A673 (cell line): ENCODE measurements around the gene SLC25A39. TPM values are rescaled to one million over a fixed set of nuclear protein-coding genes. Genes with fewer than 3 reads are reported as not detected.

Source experiments
- BruUV-seq: library from RNA; stranded (reverse); fragments of 400-500 nt; replicated peaks from 2 replicates; lab custom pipeline; 2021; lab: Mats Ljungman, UMichigan
- CTCF ChIA-PET: fragments of 300-600 bp; sonication (Branson Sonifier 250); formaldehyde crosslinking; loops from one replicate; lab custom pipeline; 2022; ENCODE audit warnings: antibody characterized with exemption; lab: Charles Lee
- POLR2A ChIA-PET: fragments of 300-600 bp; sonication (Branson Sonifier 250); formaldehyde crosslinking; loops from one replicate; lab custom pipeline; 2022; ENCODE audit warnings: antibody characterized with exemption; ENCODE audit not compliant: low non-redundant PET; lab: Charles Lee
- DNase-seq: peaks from one replicate; pipeline ENCODE4 v3.0.0-alpha.2; 2015; ENCODE audit warnings: low spot score
- H3K27ac ChIP-seq: fragments of 200-600 bp; sonication (generic); 2 replicates; pipeline ENCODE4 v1.5.1; 2016; ENCODE audit warnings: mixed run types, low read depth, mild to moderate bottlenecking, mixed read lengths, antibody characterized with exemption, low read length; ENCODE audit not compliant: poor library complexity, severe bottlenecking
- H3K27me3 ChIP-seq: fragments of 200-600 bp; sonication (generic); replicated peaks from 2 replicates; pipeline ENCODE4 v1.6.1; 2017; ENCODE audit warnings: mixed run types, low read depth, mild to moderate bottlenecking, mixed read lengths, antibody characterized with exemption, low read length; ENCODE audit not compliant: insufficient read depth, poor library complexity
- H3K36me3 ChIP-seq: fragments of 200-600 bp; sonication (generic); 2 replicates; pipeline ENCODE4 v1.6.1; 2016; ENCODE audit warnings: mixed run types, mild to moderate bottlenecking, mixed read lengths, antibody characterized with exemption, low read length; ENCODE audit not compliant: insufficient read depth, poor library complexity, severe bottlenecking
- H3K4me1 ChIP-seq: fragments of 200-600 bp; sonication (generic); 2 replicates; pipeline ENCODE4 v1.6.1; 2017; ENCODE audit warnings: mixed run types, mild to moderate bottlenecking, mixed read lengths, antibody characterized with exemption, low read length; ENCODE audit not compliant: insufficient read depth, poor library complexity, severe bottlenecking
- H3K4me3 ChIP-seq: fragments of 200-600 bp; sonication (generic); 2 replicates; pipeline ENCODE4 v1.5.1; 2016; ENCODE audit warnings: low read depth, mixed run types, mild to moderate bottlenecking, mixed read lengths, low read length; ENCODE audit not compliant: poor library complexity, severe bottlenecking
- H3K9me3 ChIP-seq: fragments of 200-600 bp; sonication (generic); 2 replicates; pipeline ENCODE4 v1.6.1; 2016; ENCODE audit warnings: mixed run types, low read depth, mild to moderate bottlenecking, mixed read lengths, antibody characterized with exemption, low read length; ENCODE audit not compliant: poor library complexity, severe bottlenecking
- CTCF ChIP-seq: fragments of 300-800, 200-600 bp; sonication (generic); conservative IDR thresholded peaks from 2 replicates; pipeline ENCODE4 v1.5.1; 2017; ENCODE audit warnings: low read depth, mild to moderate bottlenecking, antibody characterized with exemption, low read length, moderate library complexity, mixed read lengths
- EZH2 ChIP-seq: fragments of 200-600 bp; sonication (generic); IDR thresholded peaks from 2 replicates; pipeline ENCODE4 v1.6.1; 2017; ENCODE audit warnings: borderline replicate concordance, low read depth, mild to moderate bottlenecking, mixed read lengths, antibody characterized with exemption, low read length; ENCODE audit not compliant: poor library complexity, severe bottlenecking
- intact Hi-C: fragments of 100-400 bp; cut with micrococcal nuclease; formaldehyde crosslinking; loops from one replicate; pipeline ENCODE4 v1.10.0; 2022; ENCODE audit not compliant: unreplicated experiment
- total RNA-seq: library from RNA; stranded (reverse); gene quantifications from 2 replicates; pipeline ENCODE4 v1.2.3, GENCODE V29; 2021

Gene SLC25A39
- total RNA-seq, 1 experiment from 2014 or later = 75.5 TPM

GRCh38 chr17:44361292-44362260, 37.0 kb upstream of the SLC25A39 start:
- ChIA-PET CTCF (no interaction called here), POLR2A (interaction anchor here (0.7 kb wide), 1 partner anchor 32 kb away, joined by 3 read pairs; no protein-coding TSS in a partner anchor)
- DNase-seq = no peak
- no peaks in the 10 kb centered on the region for H3K36me3 ChIP-seq
- intact Hi-C loops = no loop called here
- peaks cover 21% of the 10 kb centered on the region for H3K4me1 ChIP-seq
- BruUV-seq = no TSS peak
- TF ChIP-seq CTCF = no peak
- no peak for TF ChIP-seq EZH2
- no peaks in the 10 kb centered on the region for H3K27me3 ChIP-seq
- no peak overlapping the region for H3K27ac ChIP-seq
- H3K4me3 ChIP-seq = peak overlapping the region; percentile 68
- H3K9me3 ChIP-seq = no peaks in the 10 kb centered on the region

- CTCF ChIA-PET = no interaction called here
- TF ChIP-seq CTCF (no peak), EZH2 (no peak)
- intact Hi-C loops = no loop called here
- Histone ChIP-seq H3K27me3 (no peaks in the 10 kb centered on the region), H3K36me3 (no peaks in the 10 kb centered on the region), H3K27ac (no peak overlapping the region), H3K9me3 (no peaks in the 10 kb centered on the region), H3K4me1 (peaks cover 21% of the 10 kb centered on the region), H3K4me3 (no peak overlapping the region)
- POLR2A ChIA-PET = no interaction called here
- no peak for DNase-seq
- BruUV-seq = no TSS peak
Measured at GRCh38 chr17:44360826-44361225, 36.2 kb upstream of the SLC25A39 start.

- intact Hi-C loops = no loop called here
- no TSS peak for BruUV-seq
Measured at GRCh38 chr17:44360144-44360533, 35.5 kb upstream of the SLC25A39 start.

More at GRCh38 chr17:44360144-44360533, 35.5 kb upstream of the SLC25A39 start:
- Histone ChIP-seq H3K4me3 (no peak overlapping the region), H3K4me1 (peaks cover 21% of the 10 kb centered on the region), H3K27me3 (no peaks in the 10 kb centered on the region), H3K27ac (no peak overlapping the region), H3K36me3 (no peaks in the 10 kb centered on the region), H3K9me3 (no peaks in the 10 kb centered on the region)
- ChIA-PET POLR2A (no interaction called here), CTCF (no interaction called here)
- DNase-seq = no peak
- TF ChIP-seq EZH2 (no peak), CTCF (no peak)
